ENCODE data around the gene NCR2.

- no peak for TF ChIP-seq YY1 (IDR thresholded peaks at IDR 0.05; ENCODE audit: insufficient read depth, insufficient read length)
- TF ChIP-seq SUZ12 (IDR thresholded peaks at IDR 0.05; ENCODE audit: extremely low read depth, insufficient read depth, insufficient read length) = no peak
Measured at GRCh38 chr6:41392246-41392645, 56.8 kb downstream of the NCR2 start.

All from NT2/D1 (cell line).